ENCODE measurements around the gene RET. TPM values are rescaled to one million over a fixed set of nuclear protein-coding genes. Genes with fewer than 3 reads are reported as not detected.

The RET gene
- total RNA-seq, 1 experiment from 2014 or later = 81.1 TPM

DNA sequence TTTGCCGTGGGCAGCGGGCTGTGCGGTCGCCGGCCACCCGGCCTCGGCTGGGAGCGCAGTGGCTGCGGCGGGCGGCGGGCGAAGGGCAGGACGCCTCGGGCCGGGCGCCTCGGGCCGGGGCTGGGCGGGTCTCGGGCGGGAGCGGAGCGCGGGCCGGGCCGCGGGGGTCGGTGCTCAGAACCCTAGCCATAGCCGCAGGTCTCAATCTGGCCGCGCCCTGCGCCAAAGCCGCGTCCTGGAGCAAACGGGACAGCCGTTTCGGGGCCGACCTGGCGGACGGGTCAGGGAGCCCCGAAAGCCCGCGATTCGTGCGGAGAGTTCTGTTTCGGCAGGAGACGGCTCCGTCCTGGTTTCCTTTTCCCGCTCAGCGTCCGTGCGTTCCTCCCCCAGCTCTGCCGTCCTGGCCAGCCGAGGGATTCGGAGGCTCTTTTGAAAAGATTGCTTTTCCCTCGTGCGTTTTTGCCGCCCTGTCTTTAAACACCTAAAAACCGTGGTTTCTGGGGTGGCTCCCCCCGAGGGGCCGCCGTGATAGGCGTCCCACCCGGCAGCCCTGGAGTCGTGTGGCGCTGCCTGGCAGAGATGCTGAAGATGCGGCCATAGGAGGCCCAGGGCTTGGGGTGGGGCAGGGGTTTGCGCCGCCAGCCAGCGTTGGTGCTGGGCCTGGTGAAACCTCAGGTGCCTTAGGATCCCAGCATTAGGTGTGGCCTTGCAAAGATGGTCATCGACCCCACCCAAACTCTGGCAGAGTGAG, 727 bp downstream of the RET start:
- H3K4me1 ChIP-seq (ENCODE audit: control insufficient read depth, insufficient read depth, low read length) = peaks cover 11% of the 10 kb centered on the region
- no peak for TF ChIP-seq POLR2AphosphoS5 (IDR thresholded peaks at IDR 0.05; ENCODE audit: low read depth, low read length)
- no peak for TF ChIP-seq TCF7L2 (IDR thresholded peaks at IDR 0.05; ENCODE audit: low read depth, low read length)
- no peak for TF ChIP-seq SIN3A (IDR thresholded peaks at IDR 0.05; ENCODE audit: borderline replicate concordance, insufficient read depth, low read depth, low read length)
- TF ChIP-seq, protein P1, sequence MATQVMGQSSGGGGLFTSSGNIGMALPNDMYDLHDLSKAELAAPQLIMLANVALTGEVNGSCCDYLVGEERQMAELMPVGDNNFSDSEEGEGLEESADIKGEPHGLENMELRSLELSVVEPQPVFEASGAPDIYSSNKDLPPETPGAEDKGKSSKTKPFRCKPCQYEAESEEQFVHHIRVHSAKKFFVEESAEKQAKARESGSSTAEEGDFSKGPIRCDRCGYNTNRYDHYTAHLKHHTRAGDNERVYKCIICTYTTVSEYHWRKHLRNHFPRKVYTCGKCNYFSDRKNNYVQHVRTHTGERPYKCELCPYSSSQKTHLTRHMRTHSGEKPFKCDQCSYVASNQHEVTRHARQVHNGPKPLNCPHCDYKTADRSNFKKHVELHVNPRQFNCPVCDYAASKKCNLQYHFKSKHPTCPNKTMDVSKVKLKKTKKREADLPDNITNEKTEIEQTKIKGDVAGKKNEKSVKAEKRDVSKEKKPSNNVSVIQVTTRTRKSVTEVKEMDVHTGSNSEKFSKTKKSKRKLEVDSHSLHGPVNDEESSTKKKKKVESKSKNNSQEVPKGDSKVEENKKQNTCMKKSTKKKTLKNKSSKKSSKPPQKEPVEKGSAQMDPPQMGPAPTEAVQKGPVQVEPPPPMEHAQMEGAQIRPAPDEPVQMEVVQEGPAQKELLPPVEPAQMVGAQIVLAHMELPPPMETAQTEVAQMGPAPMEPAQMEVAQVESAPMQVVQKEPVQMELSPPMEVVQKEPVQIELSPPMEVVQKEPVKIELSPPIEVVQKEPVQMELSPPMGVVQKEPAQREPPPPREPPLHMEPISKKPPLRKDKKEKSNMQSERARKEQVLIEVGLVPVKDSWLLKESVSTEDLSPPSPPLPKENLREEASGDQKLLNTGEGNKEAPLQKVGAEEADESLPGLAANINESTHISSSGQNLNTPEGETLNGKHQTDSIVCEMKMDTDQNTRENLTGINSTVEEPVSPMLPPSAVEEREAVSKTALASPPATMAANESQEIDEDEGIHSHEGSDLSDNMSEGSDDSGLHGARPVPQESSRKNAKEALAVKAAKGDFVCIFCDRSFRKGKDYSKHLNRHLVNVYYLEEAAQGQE (IDR thresholded peaks at IDR 0.05; ENCODE audit: insufficient read depth in 1 of 2, low read depth in 2 of 2, low read length in 1 of 2) = no peak
- TF ChIP-seq, protein P2, sequence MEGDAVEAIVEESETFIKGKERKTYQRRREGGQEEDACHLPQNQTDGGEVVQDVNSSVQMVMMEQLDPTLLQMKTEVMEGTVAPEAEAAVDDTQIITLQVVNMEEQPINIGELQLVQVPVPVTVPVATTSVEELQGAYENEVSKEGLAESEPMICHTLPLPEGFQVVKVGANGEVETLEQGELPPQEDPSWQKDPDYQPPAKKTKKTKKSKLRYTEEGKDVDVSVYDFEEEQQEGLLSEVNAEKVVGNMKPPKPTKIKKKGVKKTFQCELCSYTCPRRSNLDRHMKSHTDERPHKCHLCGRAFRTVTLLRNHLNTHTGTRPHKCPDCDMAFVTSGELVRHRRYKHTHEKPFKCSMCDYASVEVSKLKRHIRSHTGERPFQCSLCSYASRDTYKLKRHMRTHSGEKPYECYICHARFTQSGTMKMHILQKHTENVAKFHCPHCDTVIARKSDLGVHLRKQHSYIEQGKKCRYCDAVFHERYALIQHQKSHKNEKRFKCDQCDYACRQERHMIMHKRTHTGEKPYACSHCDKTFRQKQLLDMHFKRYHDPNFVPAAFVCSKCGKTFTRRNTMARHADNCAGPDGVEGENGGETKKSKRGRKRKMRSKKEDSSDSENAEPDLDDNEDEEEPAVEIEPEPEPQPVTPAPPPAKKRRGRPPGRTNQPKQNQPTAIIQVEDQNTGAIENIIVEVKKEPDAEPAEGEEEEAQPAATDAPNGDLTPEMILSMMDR (IDR thresholded peaks at IDR 0.05) = no peak
- ChIA-PET POLR2A (no interaction called here), CTCF (interaction anchor here (0.6 kb wide), 3 partner anchors 27 to 181 kb away, joined by 4 to 8 read pairs (median 4); no protein-coding TSS in a partner anchor)
- TSS peak; percentile 64 for BruUV-seq (replicated peaks)
- peak overlapping the region; percentile 12; the same call in 1 of the 2 replicates for H3K27ac ChIP-seq (ENCODE audit: low read length)
- DNase-seq (ENCODE audit: low read depth, low spot score) (no peak), ATAC-seq (no peak; the same call in none of the 2 replicates)
- in situ Hi-C loops (cut with HindIII; ENCODE audit: low pct_unique_long_range_greater_than_20kb, low sequenced_read_pairs) (no loop called here), intact Hi-C loops (cut with micrococcal nuclease; ENCODE audit: unreplicated experiment) (loop anchor here (1.0 kb wide), 1 partner anchor 211 kb away; no protein-coding TSS in a partner anchor)
- H3K9me3 ChIP-seq (ENCODE audit: control insufficient read depth, insufficient read depth, low read depth, low read length) = no peaks in the 10 kb centered on the region
- H3K27me3 ChIP-seq (ENCODE audit: control insufficient read depth, insufficient read depth, low read length) = no peaks in the 10 kb centered on the region
- peak overlapping the region; percentile 50 to 55 for H3K4me3 ChIP-seq (ENCODE audit: low read depth in 2 of 2, low read length in 2 of 2)
- no peaks in the 10 kb centered on the region for H3K36me3 ChIP-seq (ENCODE audit: control insufficient read depth, insufficient read depth, low read length)

DNA sequence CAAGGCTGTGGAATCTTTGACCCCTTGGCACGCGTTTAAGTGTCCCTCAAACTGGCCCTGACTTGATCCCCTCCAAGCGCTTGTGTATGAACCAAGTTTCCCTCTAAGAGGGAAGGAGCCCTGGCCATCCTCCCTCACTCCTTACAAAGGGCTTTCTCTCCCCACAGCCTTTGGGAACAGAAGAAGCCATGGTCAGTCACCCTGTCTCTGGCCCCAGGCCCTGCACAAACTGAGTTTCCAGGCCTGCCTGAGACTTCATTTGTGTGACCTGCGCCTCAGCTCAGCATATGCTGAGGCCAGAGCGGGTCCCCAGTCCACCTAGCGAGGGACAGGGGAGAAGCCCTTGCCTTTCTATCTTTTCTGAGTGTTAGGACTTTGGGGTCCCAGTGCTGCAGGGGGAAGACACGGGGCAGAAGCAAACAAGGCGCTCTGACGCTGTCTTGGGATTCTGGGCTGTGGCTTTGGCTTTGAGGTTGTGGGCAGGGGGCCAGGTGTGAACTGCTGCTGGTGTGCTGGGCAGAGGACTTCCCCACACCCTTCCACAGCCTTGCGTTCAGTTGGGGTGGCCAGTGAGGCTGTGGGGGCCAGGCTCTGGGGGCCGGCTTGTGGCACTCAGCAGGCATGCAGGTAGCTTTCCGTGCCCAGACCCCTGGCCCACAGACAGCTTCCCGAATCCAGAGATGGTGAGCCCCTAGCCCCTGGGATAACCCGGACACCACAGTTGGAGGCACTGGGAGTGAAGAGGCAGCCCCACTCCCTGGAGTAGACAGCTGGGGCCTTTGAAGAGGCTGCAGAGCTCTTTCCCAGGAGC, 1.5 kb downstream of the RET start:
- peak; percentile 1; the same call in 1 of the 2 replicates for ATAC-seq
- in situ Hi-C loops (cut with HindIII; ENCODE audit: low pct_unique_long_range_greater_than_20kb, low sequenced_read_pairs) = no loop called here
- Histone ChIP-seq H3K4me1 (ENCODE audit: control insufficient read depth, insufficient read depth, low read length) (peaks cover 11% of the 10 kb centered on the region), H3K27ac (ENCODE audit: low read length) (peak overlapping the region; percentile 12; the same call in 1 of the 2 replicates), H3K36me3 (ENCODE audit: control insufficient read depth, insufficient read depth, low read length) (no peaks in the 10 kb centered on the region), H3K9me3 (ENCODE audit: control insufficient read depth, insufficient read depth, low read depth, low read length) (no peaks in the 10 kb centered on the region), H3K27me3 (ENCODE audit: control insufficient read depth, insufficient read depth, low read length) (no peaks in the 10 kb centered on the region), H3K4me3 (ENCODE audit: low read depth in 2 of 2, low read length in 2 of 2) (peak overlapping the region; percentile 50 to 55)
- POLR2A ChIA-PET = no interaction called here
- intact Hi-C loops (cut with micrococcal nuclease; ENCODE audit: unreplicated experiment) = loop anchor here (1.0 kb wide), 1 partner anchor 212 kb away; no protein-coding TSS in a partner anchor
- no peak for TF ChIP-seq SIN3A (IDR thresholded peaks at IDR 0.05; ENCODE audit: borderline replicate concordance, insufficient read depth, low read depth, low read length)
- TF ChIP-seq, protein P1 (IDR thresholded peaks at IDR 0.05; ENCODE audit: insufficient read depth in 1 of 2, low read depth in 2 of 2, low read length in 1 of 2) = no peak
- TF ChIP-seq, protein P2 (IDR thresholded peaks at IDR 0.05) = no peak
- no peak for TF ChIP-seq POLR2AphosphoS5 (IDR thresholded peaks at IDR 0.05; ENCODE audit: low read depth, low read length)
- TF ChIP-seq TCF7L2 (IDR thresholded peaks at IDR 0.05; ENCODE audit: low read depth, low read length) = no peak
- CTCF ChIA-PET = interaction anchor here (0.6 to 2.3 kb wide), 3 partner anchors 24 to 152 kb away, joined by 3 to 7 read pairs (median 4); no protein-coding TSS in a partner anchor
- no TSS peak for BruUV-seq (replicated peaks)
- DNase-seq (ENCODE audit: low read depth, low spot score) = no peak

All from Panc1 (cell line).